ENCODE results near the gene FMO4. TPM values are rescaled to one million over a fixed set of nuclear protein-coding genes. Genes with fewer than 3 reads are reported as not detected.
"Not testable (repeated sequence)": the region's sequence is repeated elsewhere in the genome, so short reads cannot be mapped to it uniquely, and the experiment has no call there.

FMO4 gene
- total and polyA plus RNA-seq, 3 experiments from 2014 or later = 0.89 to 2.6 (median 1.7) TPM

- CTCF ChIA-PET, H3K4me1 Mint-ChIP-seq: not testable (repeated sequence)
- H3K27ac Mint-ChIP-seq = peak overlapping the region in 1 of 8 donors; percentile 84
Observed at GRCh38 chr1:171339345-171339744, 25.4 kb downstream of the FMO4 start.

DNA sequence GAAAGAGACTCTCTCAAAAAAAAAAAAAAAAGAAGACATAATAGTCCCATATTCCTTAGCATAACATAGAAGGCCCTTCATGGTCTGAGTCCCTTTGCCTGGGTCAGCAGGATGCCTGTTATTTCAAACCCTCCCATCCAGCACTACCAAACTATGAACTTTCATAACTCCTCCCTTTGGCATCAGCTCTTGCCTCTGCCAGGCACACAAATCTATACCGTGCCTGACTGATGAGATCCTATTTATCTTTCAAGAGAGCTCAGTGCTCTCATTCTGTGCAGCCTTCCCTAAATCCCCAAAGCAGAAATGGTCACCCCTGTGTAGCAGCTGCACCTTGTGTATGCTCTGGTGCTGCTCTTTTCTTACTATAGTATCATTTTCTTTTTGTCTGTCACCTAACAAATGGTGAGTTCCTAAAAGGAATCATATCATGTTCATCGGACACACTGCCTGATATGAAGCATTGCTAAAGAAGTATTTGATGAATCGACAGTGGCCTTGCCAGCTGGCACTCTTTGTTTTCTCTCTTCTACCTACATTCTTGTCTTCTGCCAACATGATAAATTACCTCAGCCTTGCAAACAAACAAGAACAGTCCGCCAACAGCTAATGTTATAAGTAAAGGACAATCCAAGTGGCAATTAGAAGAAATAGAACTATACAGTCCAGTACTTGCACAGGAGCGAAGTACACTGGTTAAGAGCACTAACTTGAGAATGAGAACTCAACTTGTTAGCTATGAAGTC, 29.9 kb downstream of the FMO4 start:
- Mint-ChIP-seq H3K4me1 (no peaks in the 10 kb centered on the region), H3K36me3 (peaks cover 0 to 30% (median 4%) of the 10 kb centered on the region in 3 donors), H3K27me3 (peaks cover 4 to 5% of the 10 kb centered on the region in 2 donors), H3K27ac (no peak overlapping the region), H3K9me3 (peaks cover 0 to 5% (median 0%) of the 10 kb centered on the region in 5 donors), H3K4me3 (no peak overlapping the region)
- no peaks in the 10 kb centered on the region for H3K9me3 ChIP-seq (ENCODE audit: low read length)
- CTCF ChIA-PET = no interaction called here
- no peaks in the 10 kb centered on the region for H3K36me3 ChIP-seq (ENCODE audit: insufficient read depth, low read length)
- no peaks in the 10 kb centered on the region for H3K27me3 ChIP-seq (ENCODE audit: insufficient read depth, low read length, poor library complexity, severe bottlenecking)
- POLR2A ChIA-PET = no interaction called here
- DNase-seq = no peak
- H3K4me1 ChIP-seq (ENCODE audit: insufficient read depth, low read length) = no peaks in the 10 kb centered on the region
- H3K4me3 ChIP-seq (ENCODE audit: low read length) = no peak overlapping the region
- H3K27ac ChIP-seq (ENCODE audit: low read depth, low read length) = no peak overlapping the region

More at GRCh38 chr1:171339345-171339744, 25.4 kb downstream of the FMO4 start:
- H3K27ac ChIP-seq (ENCODE audit: low read depth, low read length); H3K4me1 ChIP-seq (ENCODE audit: insufficient read depth, low read length); POLR2A ChIA-PET; H3K27me3 Mint-ChIP-seq; H3K4me3 ChIP-seq (ENCODE audit: low read length); H3K27me3 ChIP-seq (ENCODE audit: insufficient read depth, low read length, poor library complexity, severe bottlenecking); H3K4me3 Mint-ChIP-seq; H3K36me3 ChIP-seq (ENCODE audit: insufficient read depth, low read length); DNase-seq; H3K9me3 ChIP-seq (ENCODE audit: low read length); H3K9me3 Mint-ChIP-seq: not testable (repeated sequence)
- peaks cover 4 to 32% (median 9%) of the 10 kb centered on the region in 3 donors for H3K36me3 Mint-ChIP-seq

DNA sequence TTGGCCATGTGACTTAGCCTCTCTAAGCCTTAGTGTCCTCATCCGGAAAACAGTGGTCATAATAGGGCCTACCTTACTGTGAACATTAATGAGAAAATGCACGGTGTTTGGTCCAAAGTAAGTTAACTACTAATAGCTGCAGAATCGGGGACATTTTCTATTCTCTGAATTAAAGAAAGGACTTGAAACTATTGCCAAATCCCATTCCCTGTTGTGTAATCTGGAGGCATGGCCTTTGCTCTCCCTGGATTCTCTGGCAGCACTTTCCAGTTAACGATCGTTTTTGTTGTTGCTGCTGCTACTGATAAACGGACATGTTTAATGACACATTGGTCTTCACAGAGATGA, 30.5 kb downstream of the FMO4 start:
- Histone ChIP-seq H3K27ac (ENCODE audit: low read depth, low read length) (no peak overlapping the region), H3K9me3 (ENCODE audit: low read length) (no peaks in the 10 kb centered on the region), H3K4me3 (ENCODE audit: low read length) (no peak overlapping the region), H3K4me1 (ENCODE audit: insufficient read depth, low read length) (no peaks in the 10 kb centered on the region), H3K27me3 (ENCODE audit: insufficient read depth, low read length, poor library complexity, severe bottlenecking) (no peaks in the 10 kb centered on the region), H3K36me3 (ENCODE audit: insufficient read depth, low read length) (no peaks in the 10 kb centered on the region)
- CTCF ChIA-PET = no interaction called here
- H3K36me3 Mint-ChIP-seq = peaks cover 0 to 26% (median 1%) of the 10 kb centered on the region in 3 donors
- peaks cover 0 to 5% (median 0%) of the 10 kb centered on the region in 5 donors for H3K9me3 Mint-ChIP-seq
- DNase-seq = no peak
- POLR2A ChIA-PET = no interaction called here
- peaks cover 4 to 5% of the 10 kb centered on the region in 2 donors for H3K27me3 Mint-ChIP-seq
- no peak overlapping the region for H3K4me3 Mint-ChIP-seq
- no peaks in the 10 kb centered on the region for H3K4me1 Mint-ChIP-seq
- no peak overlapping the region for H3K27ac Mint-ChIP-seq

- Histone ChIP-seq H3K4me3 (ENCODE audit: low read length) (no peak overlapping the region), H3K36me3 (ENCODE audit: insufficient read depth, low read length) (no peaks in the 10 kb centered on the region), H3K4me1 (ENCODE audit: insufficient read depth, low read length) (no peaks in the 10 kb centered on the region), H3K27me3 (ENCODE audit: insufficient read depth, low read length, poor library complexity, severe bottlenecking) (no peaks in the 10 kb centered on the region), H3K9me3 (ENCODE audit: low read length) (no peaks in the 10 kb centered on the region), H3K27ac (ENCODE audit: low read depth, low read length) (no peak overlapping the region)
- Mint-ChIP-seq H3K36me3 (peaks cover 0 to 22% (median 0%) of the 10 kb centered on the region in 3 donors), H3K4me3 (no peak overlapping the region), H3K4me1 (no peaks in the 10 kb centered on the region), H3K27ac (no peak overlapping the region), H3K9me3 (peaks cover 0 to 7% (median 1%) of the 10 kb centered on the region in 5 donors), H3K27me3 (peaks cover 4 to 5% of the 10 kb centered on the region in 2 donors)
- DNase-seq = no peak
- ChIA-PET POLR2A (no interaction called here), CTCF (no interaction called here)
Observed at GRCh38 chr1:171345536-171345935, 31.6 kb downstream of the FMO4 start.

DNA sequence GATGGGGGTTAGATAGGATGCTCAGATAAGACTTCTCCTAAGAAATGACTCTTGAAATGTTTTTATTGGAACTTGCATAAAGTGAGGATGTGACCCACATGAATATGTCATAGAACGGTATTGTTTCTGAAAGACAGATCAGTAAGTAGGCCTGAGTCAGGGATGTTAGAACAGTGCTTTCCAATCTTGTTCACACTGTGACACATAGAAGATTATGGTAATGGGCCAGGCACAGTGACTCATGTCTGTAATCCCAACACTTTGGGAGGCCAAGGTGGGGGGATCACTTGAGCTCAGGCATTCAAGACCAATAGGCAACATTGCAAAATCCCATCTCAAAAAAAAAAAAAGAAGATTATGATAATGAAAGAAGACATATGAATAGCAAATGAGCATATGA, 32.9 kb downstream of the FMO4 start:
- no peak overlapping the region for H3K4me3 Mint-ChIP-seq
- H3K27me3 ChIP-seq (ENCODE audit: insufficient read depth, low read length, poor library complexity, severe bottlenecking) = no peaks in the 10 kb centered on the region
- no peak overlapping the region for H3K27ac Mint-ChIP-seq
- peaks cover 0 to 14% (median 0%) of the 10 kb centered on the region in 3 donors for H3K36me3 Mint-ChIP-seq
- peaks cover 3 to 5% of the 10 kb centered on the region in 2 donors for H3K27me3 Mint-ChIP-seq
- no peak overlapping the region for H3K4me3 ChIP-seq (ENCODE audit: low read length)
- peaks cover 0 to 7% (median 1%) of the 10 kb centered on the region in 5 donors for H3K9me3 Mint-ChIP-seq
- no peaks in the 10 kb centered on the region for H3K4me1 ChIP-seq (ENCODE audit: insufficient read depth, low read length)
- H3K9me3 ChIP-seq (ENCODE audit: low read length) = no peaks in the 10 kb centered on the region
- no peaks in the 10 kb centered on the region for H3K36me3 ChIP-seq (ENCODE audit: insufficient read depth, low read length)
- DNase-seq = no peak
- ChIA-PET POLR2A (no interaction called here), CTCF (no interaction called here)
- H3K4me1 Mint-ChIP-seq = no peaks in the 10 kb centered on the region
- H3K27ac ChIP-seq (ENCODE audit: low read depth, low read length) = no peak overlapping the region

DNA sequence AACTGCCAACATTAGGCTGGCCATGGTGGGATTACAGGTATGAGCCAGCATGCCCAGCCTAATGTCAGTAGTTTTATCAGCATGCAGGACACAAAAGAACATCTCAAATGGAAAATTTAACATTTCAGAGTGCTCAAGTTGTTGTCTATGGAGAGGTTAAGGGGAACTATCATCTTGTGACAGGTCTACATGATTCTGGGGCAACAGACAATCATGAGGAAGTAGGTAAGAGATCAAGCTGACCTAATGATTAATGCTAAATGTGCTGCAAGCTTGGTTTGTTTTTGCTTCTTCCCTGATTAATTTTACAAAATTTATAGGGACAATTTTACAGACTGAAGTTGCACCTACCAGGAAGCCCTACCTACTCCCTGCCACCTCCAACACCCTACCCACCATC, 36.6 kb downstream of the FMO4 start:
- H3K9me3 Mint-ChIP-seq = peaks cover 0 to 2% (median 1%) of the 10 kb centered on the region in 5 donors
- Histone ChIP-seq H3K27me3 (ENCODE audit: insufficient read depth, low read length, poor library complexity, severe bottlenecking) (no peaks in the 10 kb centered on the region), H3K9me3 (ENCODE audit: low read length) (no peaks in the 10 kb centered on the region), H3K4me3 (ENCODE audit: low read length) (no peak overlapping the region), H3K36me3 (ENCODE audit: insufficient read depth, low read length) (no peaks in the 10 kb centered on the region), H3K4me1 (ENCODE audit: insufficient read depth, low read length) (no peaks in the 10 kb centered on the region), H3K27ac (ENCODE audit: low read depth, low read length) (no peak overlapping the region)
- DNase-seq = no peak
- peaks cover 8 to 19% of the 10 kb centered on the region in 2 donors for H3K27me3 Mint-ChIP-seq
- H3K4me3 Mint-ChIP-seq = no peak overlapping the region
- CTCF ChIA-PET = no interaction called here
- H3K36me3 Mint-ChIP-seq = peaks cover 0 to 5% (median 0%) of the 10 kb centered on the region in 3 donors
- POLR2A ChIA-PET = no interaction called here
- no peaks in the 10 kb centered on the region for H3K4me1 Mint-ChIP-seq
- H3K27ac Mint-ChIP-seq = no peak overlapping the region

DNA sequence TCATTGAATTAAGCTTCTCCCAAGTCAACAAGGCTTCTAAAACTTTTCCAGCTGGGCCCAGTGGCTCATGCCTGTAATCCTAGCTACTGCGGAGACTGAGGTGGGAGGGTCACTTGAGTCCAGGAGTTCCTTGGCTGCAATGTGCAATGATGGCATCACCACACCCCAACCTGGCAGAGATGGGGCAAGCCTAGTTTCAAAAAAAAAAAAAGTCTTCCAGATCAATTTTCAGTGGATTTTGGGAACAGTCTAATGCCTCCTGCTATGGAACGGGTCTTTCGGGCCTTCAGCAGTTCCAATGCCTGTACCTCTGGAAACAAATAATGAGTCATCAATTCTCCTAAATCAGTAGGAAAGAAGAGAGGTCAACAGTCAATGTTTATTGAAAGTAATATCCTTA, 38.0 kb downstream of the FMO4 start:
- H3K27me3 ChIP-seq (ENCODE audit: insufficient read depth, low read length, poor library complexity, severe bottlenecking) = no peaks in the 10 kb centered on the region
- ChIA-PET POLR2A (no interaction called here), CTCF (no interaction called here)
- no peak overlapping the region for H3K27ac Mint-ChIP-seq
- peaks cover 8 to 22% of the 10 kb centered on the region in 2 donors for H3K27me3 Mint-ChIP-seq
- no peak overlapping the region for H3K27ac ChIP-seq (ENCODE audit: low read depth, low read length)
- H3K4me1 ChIP-seq (ENCODE audit: insufficient read depth, low read length) = no peaks in the 10 kb centered on the region
- no peak overlapping the region for H3K4me3 Mint-ChIP-seq
- no peak for DNase-seq
- H3K36me3 ChIP-seq (ENCODE audit: insufficient read depth, low read length) = no peaks in the 10 kb centered on the region
- no peaks in the 10 kb centered on the region for H3K4me1 Mint-ChIP-seq
- no peak overlapping the region for H3K4me3 ChIP-seq (ENCODE audit: low read length)
- peaks cover 0 to under 1% (median 0%) of the 10 kb centered on the region in 3 donors for H3K36me3 Mint-ChIP-seq
- H3K9me3 Mint-ChIP-seq = peaks cover 0 to 2% (median 1%) of the 10 kb centered on the region in 5 donors
- H3K9me3 ChIP-seq (ENCODE audit: low read length) = no peaks in the 10 kb centered on the region

GRCh38 chr1:171352554-171352953, 38.6 kb downstream of the FMO4 start:
- ChIA-PET POLR2A (no interaction called here), CTCF (no interaction called here)
- Mint-ChIP-seq H3K27ac (no peak overlapping the region), H3K4me3 (no peak overlapping the region), H3K9me3 (peaks cover 0 to 2% (median 1%) of the 10 kb centered on the region in 5 donors), H3K4me1 (no peaks in the 10 kb centered on the region), H3K36me3 (no peaks in the 10 kb centered on the region), H3K27me3 (peaks cover 5 to 22% of the 10 kb centered on the region in 2 donors)
- Histone ChIP-seq H3K9me3 (ENCODE audit: low read length) (no peaks in the 10 kb centered on the region), H3K27ac (ENCODE audit: low read depth, low read length) (no peak overlapping the region), H3K4me3 (ENCODE audit: low read length) (no peak overlapping the region), H3K36me3 (ENCODE audit: insufficient read depth, low read length) (no peaks in the 10 kb centered on the region), H3K4me1 (ENCODE audit: insufficient read depth, low read length) (no peaks in the 10 kb centered on the region), H3K27me3 (ENCODE audit: insufficient read depth, low read length, poor library complexity, severe bottlenecking) (no peaks in the 10 kb centered on the region)
- DNase-seq = no peak

Measured in CD8-positive, alpha-beta memory T cell (primary cell).